ENCODE results near the gene CXCL17.

CXCL17 gene

DNA sequence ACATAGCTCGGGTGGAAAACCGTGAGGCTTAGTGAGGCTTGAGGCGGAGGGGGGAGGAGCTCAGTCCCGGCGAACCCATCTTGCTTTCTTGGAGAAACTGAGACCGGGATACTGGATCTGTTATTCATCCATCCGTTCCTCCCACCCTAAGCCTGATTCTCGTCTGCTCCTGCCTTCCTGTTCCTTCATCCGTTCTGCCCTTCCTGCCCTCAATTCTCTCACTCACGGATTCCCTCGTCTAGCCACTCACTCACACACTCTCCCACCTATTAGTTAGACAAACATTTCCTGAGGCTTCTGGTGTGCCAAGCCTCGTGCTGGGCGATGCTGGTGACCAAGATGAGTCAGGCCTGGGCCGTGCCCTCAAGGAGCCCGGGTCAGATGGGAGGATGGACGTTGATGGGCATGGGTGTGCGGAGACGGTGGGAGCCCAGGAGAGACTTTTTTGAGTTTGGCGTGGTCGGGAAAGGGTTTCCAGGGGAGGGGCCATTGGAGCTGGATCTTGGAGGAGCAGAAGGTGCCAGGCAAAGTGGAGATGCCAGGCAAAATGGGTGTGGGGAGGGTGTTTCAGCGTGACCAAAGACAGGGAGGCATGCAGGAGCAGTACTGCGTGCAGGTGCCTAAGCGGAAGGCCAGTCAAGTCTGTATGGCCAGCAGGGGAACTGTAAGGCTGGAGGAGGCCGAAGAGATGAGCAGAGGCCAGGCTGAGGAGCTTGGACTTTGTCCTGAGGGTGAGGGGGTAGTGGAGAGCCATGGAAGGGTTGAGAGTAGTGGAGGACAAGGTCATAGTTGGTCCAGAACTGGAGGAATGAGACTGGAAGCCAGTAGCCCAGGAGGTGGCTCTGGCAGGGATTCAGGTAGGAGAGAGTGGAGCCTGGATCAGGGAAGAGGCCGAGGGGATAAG is 45.2 kb downstream of the CXCL17 start:
- no peak for DNase-seq (ENCODE audit: low read depth in 2 of 2)

DNA sequence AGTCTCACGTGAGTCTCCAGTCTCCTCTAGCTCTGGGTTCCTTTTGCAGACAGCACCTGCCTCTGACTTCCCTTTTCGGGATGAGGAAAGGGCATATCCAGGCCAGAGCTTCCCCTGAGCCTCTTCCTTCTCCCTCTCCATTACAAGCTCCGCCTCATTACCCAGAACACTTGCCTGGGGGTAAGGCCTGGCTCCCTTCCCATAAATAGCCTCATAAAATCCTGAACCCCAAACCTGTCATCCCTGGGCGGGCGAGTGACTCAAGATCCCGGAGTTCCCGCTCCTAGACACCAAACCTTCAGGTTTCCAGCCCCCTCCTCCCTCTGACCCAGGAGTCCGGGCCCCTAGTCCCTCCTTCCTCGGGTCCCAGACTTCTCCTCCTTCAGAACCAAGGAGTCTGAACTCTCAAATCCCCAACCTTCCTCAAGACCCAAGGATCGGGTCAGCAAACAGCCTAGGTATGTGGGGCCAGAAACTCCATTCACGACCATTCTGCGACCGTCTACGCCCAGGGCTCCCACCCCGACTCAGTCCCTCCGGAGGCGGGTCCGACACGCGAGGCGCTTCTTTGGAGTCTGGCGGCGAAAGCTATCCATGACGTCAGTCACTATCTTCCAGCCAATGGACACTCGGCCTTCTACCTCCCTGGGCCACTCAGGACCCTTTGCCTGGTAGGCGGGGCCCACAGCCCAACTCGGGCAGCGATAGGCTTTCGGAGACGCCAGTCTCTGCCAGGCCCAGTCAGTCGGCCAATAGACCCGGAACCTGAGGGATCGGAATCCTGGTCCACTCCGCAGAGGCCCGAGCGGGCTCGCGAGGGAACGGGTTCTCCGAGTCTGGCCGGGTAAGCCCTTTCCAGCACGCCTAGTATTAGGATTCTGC is 46.1 kb downstream of the CXCL17 start:
- DNase-seq (ENCODE audit: low read depth in 2 of 2): peak; percentile 81 to 85

DNA sequence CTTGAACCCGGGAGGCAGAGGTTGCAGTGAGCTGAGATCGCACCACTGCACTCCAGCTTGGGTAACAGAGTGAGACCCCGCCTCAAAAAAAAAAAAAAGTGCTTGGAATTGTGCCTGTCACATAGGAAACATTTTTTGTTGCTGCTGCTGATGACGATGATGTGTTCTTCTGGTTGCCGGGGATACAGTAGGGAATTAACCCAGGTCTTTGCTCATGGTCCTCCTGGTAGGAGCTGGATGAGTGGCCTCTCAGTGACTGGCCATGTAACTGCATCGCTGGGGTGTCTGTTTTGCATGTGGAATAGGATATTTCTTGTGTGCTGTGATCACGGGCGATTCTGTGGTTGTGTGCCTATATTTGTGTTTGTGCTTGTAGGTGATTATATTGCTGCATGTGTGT is 48.0 kb downstream of the CXCL17 start:
- no peak for DNase-seq (ENCODE audit: low read depth in 2 of 2)

DNA sequence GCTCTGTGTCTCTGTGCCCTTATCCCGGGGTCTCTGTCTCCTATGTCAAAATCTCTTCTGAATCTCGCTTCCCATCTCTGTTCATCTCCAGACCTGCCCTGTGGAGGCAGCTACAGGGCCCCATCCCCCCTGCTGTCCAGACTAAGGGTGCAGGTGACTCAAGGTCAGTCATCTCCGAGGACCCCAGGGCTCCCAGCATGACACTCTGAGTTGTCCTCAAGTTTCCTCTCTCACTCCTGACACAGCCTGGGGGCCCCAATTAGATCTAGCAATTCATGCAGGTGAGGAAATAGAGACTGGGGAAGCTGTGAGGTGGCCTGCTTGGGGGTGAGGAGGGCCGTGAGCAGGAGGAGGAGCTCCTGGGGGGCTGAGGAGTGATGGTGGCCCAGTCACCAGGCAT is 50.6 kb downstream of the CXCL17 start:
- DNase-seq (ENCODE audit: low read depth in 2 of 2): no peak

DNA sequence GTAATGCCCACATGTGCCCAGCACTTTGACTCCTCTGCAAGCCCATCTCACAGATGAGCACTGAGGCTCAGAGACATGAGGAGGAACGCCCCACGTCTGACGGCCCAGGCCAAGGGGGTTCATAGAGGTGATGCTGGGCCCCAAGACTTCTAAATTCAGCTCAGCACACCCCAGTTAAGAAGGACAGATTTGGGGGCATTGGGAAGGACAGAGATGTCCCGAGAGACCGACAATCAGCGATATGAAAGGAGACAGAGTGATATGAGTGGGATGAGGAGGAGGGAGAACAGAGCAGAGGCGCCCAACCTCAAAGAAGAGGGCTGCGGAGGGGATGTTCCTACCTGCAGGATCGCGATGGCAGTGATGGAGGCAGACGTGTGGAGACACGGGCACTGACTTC is 52.8 kb downstream of the CXCL17 start, which contains the start of gene CNFN:
Gene CNFN (minus strand): TSS at position 399 of the 400 bp plus-strand sequence. CDS start 1,260 bp downstream, outside the sequence.
- DNase-seq (ENCODE audit: low read depth in 2 of 2): no peak

DNA sequence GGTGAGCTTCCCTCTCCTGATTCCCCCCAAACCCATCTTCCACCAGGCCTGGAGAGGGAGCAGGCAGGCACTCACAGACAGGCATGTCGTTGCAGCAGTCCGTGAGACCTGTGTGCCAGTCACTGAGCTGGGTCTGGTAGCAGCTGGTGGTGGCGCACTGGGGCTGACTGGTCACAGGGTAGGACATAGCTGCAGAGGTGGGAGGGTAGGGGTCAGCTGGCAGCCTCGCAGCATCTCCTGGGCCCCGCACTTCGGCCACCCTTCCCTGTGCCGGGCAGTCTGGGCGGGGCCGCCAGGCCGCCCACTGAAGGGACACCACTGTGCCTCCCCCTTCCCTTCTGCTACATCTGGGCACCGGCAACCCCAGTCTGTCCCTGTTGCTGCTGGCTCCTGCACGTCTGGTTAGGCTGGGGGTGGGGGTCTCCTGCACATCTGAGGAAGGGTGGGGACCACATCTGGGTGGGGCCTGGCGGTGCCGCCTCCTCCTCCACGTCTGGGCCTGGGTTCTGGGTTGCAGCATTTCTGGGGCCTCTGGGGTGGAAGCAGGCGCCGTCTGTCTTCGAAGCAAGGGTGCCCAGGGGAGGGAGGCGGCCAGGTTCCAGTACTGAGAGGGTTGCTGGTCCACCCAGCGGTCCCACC is 53.8 kb downstream of the CXCL17 start:
- no peak for DNase-seq (ENCODE audit: low read depth in 2 of 2)

DNA sequence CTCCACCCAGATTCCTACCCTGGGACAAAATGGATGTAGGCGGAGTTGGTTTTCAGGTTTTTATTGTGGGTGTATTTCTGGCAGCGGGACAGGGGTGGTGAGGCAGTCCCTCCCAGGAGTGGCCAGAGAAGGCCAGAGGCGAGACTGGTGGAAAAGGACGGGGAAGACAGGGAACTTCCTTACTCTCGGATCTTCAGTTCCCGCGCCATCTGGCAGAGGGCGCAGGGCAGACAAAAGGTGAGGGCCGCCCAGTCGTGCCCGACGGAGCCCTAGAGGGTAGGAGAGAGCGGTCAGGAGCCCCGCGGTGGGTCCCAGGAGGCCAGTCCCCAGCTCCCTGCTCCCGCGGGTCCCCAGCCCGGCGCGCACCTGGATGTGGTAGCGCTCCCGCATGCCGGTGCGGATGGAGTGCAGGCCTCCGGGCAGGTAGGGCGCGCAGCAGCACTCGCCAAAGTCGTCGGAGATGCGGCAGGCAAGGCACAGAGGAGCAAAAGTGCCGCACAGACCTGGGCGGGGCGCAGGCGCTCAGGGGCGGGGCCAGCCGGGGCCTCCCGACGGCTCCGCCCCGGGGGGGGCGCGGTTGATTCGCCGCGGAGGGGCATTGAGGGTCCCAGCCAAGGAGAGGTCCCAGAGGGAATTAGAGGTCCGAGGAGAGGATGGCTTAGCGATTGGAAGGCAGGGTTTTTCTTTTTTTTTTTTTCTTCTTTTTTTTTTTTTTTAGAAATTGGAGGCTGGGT is 55.6 kb downstream of the CXCL17 start:
- DNase-seq (ENCODE audit: low read depth in 2 of 2): peak; percentile 26 to 31

DNA sequence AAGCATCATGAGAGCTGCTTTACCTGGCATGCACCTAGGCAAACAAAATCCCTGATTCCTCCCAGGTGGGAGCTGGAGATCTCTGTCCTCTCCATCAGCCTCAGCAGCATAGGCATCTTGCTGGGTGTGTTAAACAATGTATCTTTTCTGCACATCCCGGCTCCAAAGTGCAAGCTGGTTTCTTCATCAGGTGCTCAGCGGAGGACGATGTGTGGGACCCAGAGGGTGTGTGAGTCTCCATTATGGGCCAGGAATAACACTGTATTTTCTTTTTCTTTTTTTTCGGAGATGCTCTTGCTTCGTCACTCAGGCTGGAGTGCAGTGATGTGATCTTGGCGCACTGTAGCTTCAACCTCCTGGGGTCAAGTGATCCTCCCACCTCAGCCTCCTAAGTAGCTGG is 62.6 kb downstream of the CXCL17 start:
- DNase-seq (ENCODE audit: low read depth in 2 of 2): no peak
